ENCODE results near the gene CEP112. TPM values are rescaled to one million over a fixed set of nuclear protein-coding genes. Genes with fewer than 3 reads are reported as not detected.

The CEP112 gene
- total and polyA plus RNA-seq, 2 of the 13 experiments (the other 11 are each of a cell fraction or from before 2014, with no cell fraction given), result 1.2 to 3.4 TPM

DNA sequence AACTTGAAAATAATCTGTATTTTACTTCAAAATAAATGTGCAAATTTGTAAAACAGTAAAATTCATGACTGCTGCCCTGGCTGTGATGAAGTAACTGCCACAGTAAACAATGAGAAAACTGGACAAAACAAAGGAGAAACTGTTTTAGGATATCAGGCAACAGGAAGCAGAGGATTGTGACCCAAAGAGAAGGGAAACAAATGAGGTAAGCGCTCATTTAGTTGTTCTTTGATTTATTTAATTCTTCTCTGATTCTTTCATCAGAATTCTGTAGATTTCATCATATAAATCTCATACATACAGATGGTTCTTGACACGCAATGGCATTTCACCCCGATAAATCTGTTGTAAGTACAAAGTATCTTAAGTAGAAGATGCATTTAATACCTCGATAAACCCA is 432.4 kb downstream of the CEP112 start (continued):
- TF ChIP-seq ZNF101 (CRISPR knock-in tag; IDR thresholded peaks at IDR 0.05; ENCODE audit: borderline replicate concordance, low read depth) (no peak), ZFP36L1 (CRISPR knock-in tag; IDR thresholded peaks at IDR 0.05) (no peak), SOX5 (CRISPR knock-in tag; IDR thresholded peaks at IDR 0.05; ENCODE audit: borderline replicate concordance) (peak; percentile 89; the same call in 1 of the 2 replicates), ZNF296 (CRISPR knock-in tag; conservative IDR thresholded peaks at IDR 0.05) (no peak), TCF7 (IDR thresholded peaks at IDR 0.05; ENCODE audit: low read depth) (0 out of 2 replicates have a peak, but pooled peaks have one; percentile 7), SOX13 (IDR thresholded peaks at IDR 0.05) (no peak), SOX13 (CRISPR knock-in tag; conservative IDR thresholded peaks at IDR 0.05 in 1 of 2, IDR thresholded peaks at IDR 0.05 in 1 of 2) (peak in 1 of 2 experiments; percentile 79; a peak in 2 of 4 replicates), NCOA2 (CRISPR knock-in tag; IDR thresholded peaks at IDR 0.05) (peak; percentile 46; the same call in 1 of the 2 replicates), GATAD2A (CRISPR knock-in tag; IDR thresholded peaks at IDR 0.05) (peak; percentile 73), THAP11 (CRISPR knock-in tag; IDR thresholded peaks at IDR 0.05) (0 out of 2 replicates have a peak, but pooled peaks have one; percentile 39)
- TF ChIP-seq, protein P1, sequence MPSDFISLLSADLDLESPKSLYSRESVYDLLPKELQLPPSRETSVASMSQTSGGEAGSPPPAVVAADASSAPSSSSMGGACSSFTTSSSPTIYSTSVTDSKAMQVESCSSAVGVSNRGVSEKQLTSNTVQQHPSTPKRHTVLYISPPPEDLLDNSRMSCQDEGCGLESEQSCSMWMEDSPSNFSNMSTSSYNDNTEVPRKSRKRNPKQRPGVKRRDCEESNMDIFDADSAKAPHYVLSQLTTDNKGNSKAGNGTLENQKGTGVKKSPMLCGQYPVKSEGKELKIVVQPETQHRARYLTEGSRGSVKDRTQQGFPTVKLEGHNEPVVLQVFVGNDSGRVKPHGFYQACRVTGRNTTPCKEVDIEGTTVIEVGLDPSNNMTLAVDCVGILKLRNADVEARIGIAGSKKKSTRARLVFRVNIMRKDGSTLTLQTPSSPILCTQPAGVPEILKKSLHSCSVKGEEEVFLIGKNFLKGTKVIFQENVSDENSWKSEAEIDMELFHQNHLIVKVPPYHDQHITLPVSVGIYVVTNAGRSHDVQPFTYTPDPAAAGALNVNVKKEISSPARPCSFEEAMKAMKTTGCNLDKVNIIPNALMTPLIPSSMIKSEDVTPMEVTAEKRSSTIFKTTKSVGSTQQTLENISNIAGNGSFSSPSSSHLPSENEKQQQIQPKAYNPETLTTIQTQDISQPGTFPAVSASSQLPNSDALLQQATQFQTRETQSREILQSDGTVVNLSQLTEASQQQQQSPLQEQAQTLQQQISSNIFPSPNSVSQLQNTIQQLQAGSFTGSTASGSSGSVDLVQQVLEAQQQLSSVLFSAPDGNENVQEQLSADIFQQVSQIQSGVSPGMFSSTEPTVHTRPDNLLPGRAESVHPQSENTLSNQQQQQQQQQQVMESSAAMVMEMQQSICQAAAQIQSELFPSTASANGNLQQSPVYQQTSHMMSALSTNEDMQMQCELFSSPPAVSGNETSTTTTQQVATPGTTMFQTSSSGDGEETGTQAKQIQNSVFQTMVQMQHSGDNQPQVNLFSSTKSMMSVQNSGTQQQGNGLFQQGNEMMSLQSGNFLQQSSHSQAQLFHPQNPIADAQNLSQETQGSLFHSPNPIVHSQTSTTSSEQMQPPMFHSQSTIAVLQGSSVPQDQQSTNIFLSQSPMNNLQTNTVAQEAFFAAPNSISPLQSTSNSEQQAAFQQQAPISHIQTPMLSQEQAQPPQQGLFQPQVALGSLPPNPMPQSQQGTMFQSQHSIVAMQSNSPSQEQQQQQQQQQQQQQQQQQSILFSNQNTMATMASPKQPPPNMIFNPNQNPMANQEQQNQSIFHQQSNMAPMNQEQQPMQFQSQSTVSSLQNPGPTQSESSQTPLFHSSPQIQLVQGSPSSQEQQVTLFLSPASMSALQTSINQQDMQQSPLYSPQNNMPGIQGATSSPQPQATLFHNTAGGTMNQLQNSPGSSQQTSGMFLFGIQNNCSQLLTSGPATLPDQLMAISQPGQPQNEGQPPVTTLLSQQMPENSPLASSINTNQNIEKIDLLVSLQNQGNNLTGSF (CRISPR knock-in tag; IDR thresholded peaks at IDR 0.05), result no peak
- TF ChIP-seq, protein P2, sequence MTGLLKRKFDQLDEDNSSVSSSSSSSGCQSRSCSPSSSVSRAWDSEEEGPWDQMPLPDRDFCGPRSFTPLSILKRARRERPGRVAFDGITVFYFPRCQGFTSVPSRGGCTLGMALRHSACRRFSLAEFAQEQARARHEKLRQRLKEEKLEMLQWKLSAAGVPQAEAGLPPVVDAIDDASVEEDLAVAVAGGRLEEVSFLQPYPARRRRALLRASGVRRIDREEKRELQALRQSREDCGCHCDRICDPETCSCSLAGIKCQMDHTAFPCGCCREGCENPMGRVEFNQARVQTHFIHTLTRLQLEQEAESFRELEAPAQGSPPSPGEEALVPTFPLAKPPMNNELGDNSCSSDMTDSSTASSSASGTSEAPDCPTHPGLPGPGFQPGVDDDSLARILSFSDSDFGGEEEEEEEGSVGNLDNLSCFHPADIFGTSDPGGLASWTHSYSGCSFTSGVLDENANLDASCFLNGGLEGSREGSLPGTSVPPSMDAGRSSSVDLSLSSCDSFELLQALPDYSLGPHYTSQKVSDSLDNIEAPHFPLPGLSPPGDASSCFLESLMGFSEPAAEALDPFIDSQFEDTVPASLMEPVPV (CRISPR knock-in tag; IDR thresholded peaks at IDR 0.05), result no peak
- TF ChIP-seq, protein P3, sequence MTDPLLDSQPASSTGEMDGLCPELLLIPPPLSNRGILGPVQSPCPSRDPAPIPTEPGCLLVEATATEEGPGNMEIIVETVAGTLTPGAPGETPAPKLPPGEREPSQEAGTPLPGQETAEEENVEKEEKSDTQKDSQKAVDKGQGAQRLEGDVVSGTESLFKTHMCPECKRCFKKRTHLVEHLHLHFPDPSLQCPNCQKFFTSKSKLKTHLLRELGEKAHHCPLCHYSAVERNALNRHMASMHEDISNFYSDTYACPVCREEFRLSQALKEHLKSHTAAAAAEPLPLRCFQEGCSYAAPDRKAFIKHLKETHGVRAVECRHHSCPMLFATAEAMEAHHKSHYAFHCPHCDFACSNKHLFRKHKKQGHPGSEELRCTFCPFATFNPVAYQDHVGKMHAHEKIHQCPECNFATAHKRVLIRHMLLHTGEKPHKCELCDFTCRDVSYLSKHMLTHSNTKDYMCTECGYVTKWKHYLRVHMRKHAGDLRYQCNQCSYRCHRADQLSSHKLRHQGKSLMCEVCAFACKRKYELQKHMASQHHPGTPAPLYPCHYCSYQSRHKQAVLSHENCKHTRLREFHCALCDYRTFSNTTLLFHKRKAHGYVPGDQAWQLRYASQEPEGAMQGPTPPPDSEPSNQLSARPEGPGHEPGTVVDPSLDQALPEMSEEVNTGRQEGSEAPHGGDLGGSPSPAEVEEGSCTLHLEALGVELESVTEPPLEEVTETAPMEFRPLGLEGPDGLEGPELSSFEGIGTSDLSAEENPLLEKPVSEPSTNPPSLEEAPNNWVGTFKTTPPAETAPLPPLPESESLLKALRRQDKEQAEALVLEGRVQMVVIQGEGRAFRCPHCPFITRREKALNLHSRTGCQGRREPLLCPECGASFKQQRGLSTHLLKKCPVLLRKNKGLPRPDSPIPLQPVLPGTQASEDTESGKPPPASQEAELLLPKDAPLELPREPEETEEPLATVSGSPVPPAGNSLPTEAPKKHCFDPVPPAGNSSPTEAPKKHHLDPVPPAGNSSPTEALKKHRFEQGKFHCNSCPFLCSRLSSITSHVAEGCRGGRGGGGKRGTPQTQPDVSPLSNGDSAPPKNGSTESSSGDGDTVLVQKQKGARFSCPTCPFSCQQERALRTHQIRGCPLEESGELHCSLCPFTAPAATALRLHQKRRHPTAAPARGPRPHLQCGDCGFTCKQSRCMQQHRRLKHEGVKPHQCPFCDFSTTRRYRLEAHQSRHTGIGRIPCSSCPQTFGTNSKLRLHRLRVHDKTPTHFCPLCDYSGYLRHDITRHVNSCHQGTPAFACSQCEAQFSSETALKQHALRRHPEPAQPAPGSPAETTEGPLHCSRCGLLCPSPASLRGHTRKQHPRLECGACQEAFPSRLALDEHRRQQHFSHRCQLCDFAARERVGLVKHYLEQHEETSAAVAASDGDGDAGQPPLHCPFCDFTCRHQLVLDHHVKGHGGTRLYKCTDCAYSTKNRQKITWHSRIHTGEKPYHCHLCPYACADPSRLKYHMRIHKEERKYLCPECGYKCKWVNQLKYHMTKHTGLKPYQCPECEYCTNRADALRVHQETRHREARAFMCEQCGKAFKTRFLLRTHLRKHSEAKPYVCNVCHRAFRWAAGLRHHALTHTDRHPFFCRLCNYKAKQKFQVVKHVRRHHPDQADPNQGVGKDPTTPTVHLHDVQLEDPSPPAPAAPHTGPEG (CRISPR knock-in tag; IDR thresholded peaks at IDR 0.05), result no peak
- TF ChIP-seq, protein P4, sequence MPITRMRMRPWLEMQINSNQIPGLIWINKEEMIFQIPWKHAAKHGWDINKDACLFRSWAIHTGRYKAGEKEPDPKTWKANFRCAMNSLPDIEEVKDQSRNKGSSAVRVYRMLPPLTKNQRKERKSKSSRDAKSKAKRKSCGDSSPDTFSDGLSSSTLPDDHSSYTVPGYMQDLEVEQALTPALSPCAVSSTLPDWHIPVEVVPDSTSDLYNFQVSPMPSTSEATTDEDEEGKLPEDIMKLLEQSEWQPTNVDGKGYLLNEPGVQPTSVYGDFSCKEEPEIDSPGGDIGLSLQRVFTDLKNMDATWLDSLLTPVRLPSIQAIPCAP (CRISPR knock-in tag; IDR thresholded peaks at IDR 0.05; ENCODE audit: low read depth), result no peak
- TF ChIP-seq, protein P5, sequence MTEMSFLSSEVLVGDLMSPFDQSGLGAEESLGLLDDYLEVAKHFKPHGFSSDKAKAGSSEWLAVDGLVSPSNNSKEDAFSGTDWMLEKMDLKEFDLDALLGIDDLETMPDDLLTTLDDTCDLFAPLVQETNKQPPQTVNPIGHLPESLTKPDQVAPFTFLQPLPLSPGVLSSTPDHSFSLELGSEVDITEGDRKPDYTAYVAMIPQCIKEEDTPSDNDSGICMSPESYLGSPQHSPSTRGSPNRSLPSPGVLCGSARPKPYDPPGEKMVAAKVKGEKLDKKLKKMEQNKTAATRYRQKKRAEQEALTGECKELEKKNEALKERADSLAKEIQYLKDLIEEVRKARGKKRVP (CRISPR knock-in tag; IDR thresholded peaks at IDR 0.05), result peak in 1 of 2 experiments; percentile 89; a peak in 2 of 4 replicates

All from HepG2 (cell line).